HEK293 (cell line): Measurements from ENCODE around the gene MYO5B.

ENCODE experiments used
- CTCF ChIA-PET: fragments of 350-600 bp; formaldehyde crosslinking; extraction: SDS; loops from one replicate; lab custom pipeline; 2021; ENCODE audit warnings: antibody characterized with exemption; lab: Yijun Ruan, JAX
- POLR2A ChIA-PET: fragments of 300-600 bp; formaldehyde crosslinking; extraction: SDS; loops from one replicate; lab custom pipeline; 2020; ENCODE audit warnings: antibody characterized with exemption, inconsistent platforms; lab: Yijun Ruan, JAX
- H3K27ac ChIP-seq: fragments of 200-500 bp; sonication (Bioruptor generic); 2 replicates; pipeline ENCODE4 v1.5.1; 2014; ENCODE audit warnings: low read depth, low read length, control low read depth, inconsistent platforms; ENCODE audit errors: extremely low read depth
- H3K36me3 ChIP-seq, 2 experiments: fragments of 200-500 bp in 1 of 2; sonication (Bioruptor generic) in 1 of 2; 1 replicate in 1 of 2; 2 replicates in 1 of 2; pipeline ENCODE4 v1.5.1; 2014 to 2017; ENCODE audit warnings: inconsistent platforms in 2 of 2, low read length in 2 of 2; ENCODE audit not compliant: control insufficient read depth in 2 of 2, insufficient read depth in 1 of 2
- H3K4me1 ChIP-seq: fragments of 200-500 bp; sonication (Bioruptor generic); 2 replicates; pipeline ENCODE4 v1.5.1; 2014; ENCODE audit warnings: mild to moderate bottlenecking, low read length, inconsistent platforms; ENCODE audit not compliant: control insufficient read depth, insufficient read depth
- H3K4me3 ChIP-seq: 2 replicates; pipeline ENCODE4 v1.5.1; 2011; ENCODE audit warnings: low read depth, mild to moderate bottlenecking, control low read depth, low read length, moderate library complexity
- H3K9me3 ChIP-seq: fragments of 200-500 bp; sonication (Bioruptor generic); 2 replicates; pipeline ENCODE4 v1.5.1; 2014; ENCODE audit warnings: low read depth, low read length, inconsistent platforms; ENCODE audit not compliant: control insufficient read depth, insufficient read depth
- KLF16 ChIP-seq: fragments of 450-650 bp; formaldehyde crosslinking; IDR thresholded peaks from 2 replicates; pipeline ENCODE4 v1.5.1; 2017; ENCODE audit warnings: missing biosample characterization, missing genetic modification characterization
- ZNF157 ChIP-seq: fragments of 450-650 bp; formaldehyde crosslinking; IDR thresholded peaks from 2 replicates; pipeline ENCODE4 v1.5.1; 2016; ENCODE audit warnings: missing biosample characterization, missing genetic modification characterization
- ZNF2 ChIP-seq: fragments of 450-650 bp; formaldehyde crosslinking; IDR thresholded peaks from 2 replicates; pipeline ENCODE4 v1.5.1; 2016; ENCODE audit warnings: missing biosample characterization, missing genetic modification characterization
- ZNF423 ChIP-seq: fragments of 450-650 bp; formaldehyde crosslinking; IDR thresholded peaks from 2 replicates; pipeline ENCODE4 v1.5.1; 2016; ENCODE audit warnings: missing biosample characterization, missing genetic modification characterization
- ZNF530 ChIP-seq: fragments of 450-650 bp; formaldehyde crosslinking; IDR thresholded peaks from 2 replicates; pipeline ENCODE4 v1.5.1; 2016; ENCODE audit warnings: low read depth, missing biosample characterization, missing genetic modification characterization
- ZNF560 ChIP-seq: fragments of 450-650 bp; formaldehyde crosslinking; IDR thresholded peaks from 2 replicates; pipeline ENCODE4 v1.5.1; 2017; ENCODE audit warnings: missing biosample characterization, missing genetic modification characterization, borderline replicate concordance
- ZNF571 ChIP-seq: fragments of 450-650 bp; formaldehyde crosslinking; IDR thresholded peaks from 2 replicates; pipeline ENCODE4 v1.5.0; 2017; ENCODE audit warnings: missing biosample characterization, missing genetic modification characterization
- ZNF624 ChIP-seq: fragments of 450-650 bp; formaldehyde crosslinking; IDR thresholded peaks from 2 replicates; pipeline ENCODE4 v1.5.1; 2017; ENCODE audit warnings: missing biosample characterization, missing genetic modification characterization
- TF ChIP-seq, protein P1 (sequence below): fragments of 450-650 bp; formaldehyde crosslinking; IDR thresholded peaks from 2 replicates; pipeline ENCODE4 v1.5.1; 2017; ENCODE audit warnings: missing biosample characterization, mild to moderate bottlenecking, missing genetic modification characterization, moderate library complexity
- TF ChIP-seq, protein P2 (sequence below): fragments of 450-650 bp; formaldehyde crosslinking; IDR thresholded peaks from 2 replicates; pipeline ENCODE4 v1.5.1; 2016; ENCODE audit warnings: missing biosample characterization, missing genetic modification characterization
- TF ChIP-seq, protein P3 (sequence below): fragments of 450-650 bp; formaldehyde crosslinking; IDR thresholded peaks from 2 replicates; pipeline ENCODE4 v1.5.1; 2016; ENCODE audit warnings: missing biosample characterization, missing genetic modification characterization, low read depth
- TF ChIP-seq, protein P4 (sequence below): fragments of 450-650 bp; formaldehyde crosslinking; IDR thresholded peaks from 2 replicates; pipeline ENCODE4 v1.5.1; 2017; ENCODE audit warnings: missing biosample characterization, missing genetic modification characterization

The MYO5B gene

DNA sequence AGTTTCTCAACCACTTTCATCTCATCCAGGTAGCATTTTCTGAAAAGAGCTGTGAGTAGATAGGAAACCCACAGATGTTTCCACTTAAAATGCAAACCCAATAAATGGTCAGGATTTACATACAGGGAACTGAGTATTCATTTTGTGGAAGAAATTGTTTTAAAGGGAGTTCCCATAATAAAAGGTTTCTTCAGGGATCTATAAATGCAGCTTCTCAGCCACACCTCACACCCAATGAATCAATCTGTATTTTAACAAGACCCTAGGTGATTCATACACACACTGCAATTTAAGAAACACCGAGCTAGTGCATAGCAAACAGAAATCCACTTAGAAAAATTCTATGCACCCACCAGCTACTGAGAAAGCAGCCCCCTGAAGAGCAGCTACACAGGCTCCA is 241.6 kb downstream of the MYO5B start:
- Histone ChIP-seq H3K4me3 (no peak overlapping the region), H3K9me3 (no peaks in the 10 kb centered on the region), H3K4me1 (no peaks in the 10 kb centered on the region), H3K36me3 (no peaks in the 10 kb centered on the region), H3K27ac (no peak overlapping the region)
- ChIA-PET CTCF (no interaction called here), POLR2A (no interaction called here)
- TF ChIP-seq, protein P1, sequence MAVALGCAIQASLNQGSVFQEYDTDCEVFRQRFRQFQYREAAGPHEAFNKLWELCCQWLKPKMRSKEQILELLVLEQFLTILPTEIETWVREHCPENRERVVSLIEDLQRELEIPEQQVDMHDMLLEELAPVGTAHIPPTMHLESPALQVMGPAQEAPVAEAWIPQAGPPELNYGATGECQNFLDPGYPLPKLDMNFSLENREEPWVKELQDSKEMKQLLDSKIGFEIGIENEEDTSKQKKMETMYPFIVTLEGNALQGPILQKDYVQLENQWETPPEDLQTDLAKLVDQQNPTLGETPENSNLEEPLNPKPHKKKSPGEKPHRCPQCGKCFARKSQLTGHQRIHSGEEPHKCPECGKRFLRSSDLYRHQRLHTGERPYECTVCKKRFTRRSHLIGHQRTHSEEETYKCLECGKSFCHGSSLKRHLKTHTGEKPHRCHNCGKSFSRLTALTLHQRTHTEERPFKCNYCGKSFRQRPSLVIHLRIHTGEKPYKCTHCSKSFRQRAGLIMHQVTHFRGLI = no peak
- TF ChIP-seq ZNF530 (tag by site-specific recombination) (no peak), ZNF560 (tag by site-specific recombination) (no peak), ZNF2 (no peak)
- TF ChIP-seq, protein P2, sequence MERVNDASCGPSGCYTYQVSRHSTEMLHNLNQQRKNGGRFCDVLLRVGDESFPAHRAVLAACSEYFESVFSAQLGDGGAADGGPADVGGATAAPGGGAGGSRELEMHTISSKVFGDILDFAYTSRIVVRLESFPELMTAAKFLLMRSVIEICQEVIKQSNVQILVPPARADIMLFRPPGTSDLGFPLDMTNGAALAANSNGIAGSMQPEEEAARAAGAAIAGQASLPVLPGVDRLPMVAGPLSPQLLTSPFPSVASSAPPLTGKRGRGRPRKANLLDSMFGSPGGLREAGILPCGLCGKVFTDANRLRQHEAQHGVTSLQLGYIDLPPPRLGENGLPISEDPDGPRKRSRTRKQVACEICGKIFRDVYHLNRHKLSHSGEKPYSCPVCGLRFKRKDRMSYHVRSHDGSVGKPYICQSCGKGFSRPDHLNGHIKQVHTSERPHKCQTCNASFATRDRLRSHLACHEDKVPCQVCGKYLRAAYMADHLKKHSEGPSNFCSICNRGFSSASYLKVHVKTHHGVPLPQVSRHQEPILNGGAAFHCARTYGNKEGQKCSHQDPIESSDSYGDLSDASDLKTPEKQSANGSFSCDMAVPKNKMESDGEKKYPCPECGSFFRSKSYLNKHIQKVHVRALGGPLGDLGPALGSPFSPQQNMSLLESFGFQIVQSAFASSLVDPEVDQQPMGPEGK (tag by site-specific recombination) = no peak

DNA sequence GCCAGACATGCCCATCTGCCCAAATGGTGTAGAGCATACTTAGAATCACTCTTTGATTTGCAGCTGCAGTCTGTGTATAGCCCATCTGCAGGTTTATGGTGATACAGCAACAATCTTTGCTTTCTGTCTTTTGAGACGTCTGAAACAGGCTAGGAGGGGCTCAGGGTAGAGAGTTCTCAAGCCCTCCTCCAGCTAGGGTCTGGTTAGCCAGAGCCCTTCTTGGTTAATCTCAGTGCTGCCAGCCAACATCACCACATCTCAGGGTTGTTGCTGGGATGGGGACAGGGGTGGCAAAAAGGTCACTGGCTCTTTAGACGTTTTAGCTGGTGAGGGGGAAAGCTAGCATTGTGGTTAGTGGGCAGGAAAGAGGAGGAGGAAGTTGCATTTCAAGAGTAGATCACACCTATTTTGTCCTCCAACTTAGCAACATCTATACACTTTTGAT is 245.0 kb downstream of the MYO5B start:
- CTCF ChIA-PET = interaction anchor here (0.7 kb wide), 1 partner anchor 10 kb away, joined by 3 read pairs; no protein-coding TSS in a partner anchor

DNA sequence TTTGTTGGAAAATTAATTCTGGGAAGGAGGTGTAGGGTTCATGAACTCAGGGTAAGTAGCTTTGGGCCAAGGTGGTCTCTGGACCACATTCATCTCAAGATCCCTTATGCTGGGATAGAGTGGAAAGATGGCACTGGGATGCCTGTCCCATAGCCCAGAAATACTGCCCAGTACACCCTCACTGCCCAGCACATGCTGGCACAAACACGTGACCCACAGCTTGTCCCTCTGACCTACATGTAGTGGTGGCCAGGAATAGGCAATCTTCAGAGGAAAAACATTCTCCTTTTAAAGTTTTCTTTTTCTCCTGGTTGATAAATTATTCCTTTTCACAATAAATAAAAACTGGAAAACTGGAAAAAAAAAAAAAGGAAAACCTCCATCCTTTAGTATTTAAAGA is 246.0 kb downstream of the MYO5B start:
- Histone ChIP-seq H3K4me3 (no peak overlapping the region), H3K27ac (no peak overlapping the region), H3K4me1 (no peaks in the 10 kb centered on the region), H3K9me3 (no peaks in the 10 kb centered on the region), H3K36me3 (no peaks in the 10 kb centered on the region)
- CTCF ChIA-PET = interaction anchor here (0.6 kb wide), 1 partner anchor 587 kb away, joined by 3 read pairs; no protein-coding TSS in a partner anchor
- POLR2A ChIA-PET = no interaction called here
- TF ChIP-seq ZNF423 (tag by site-specific recombination) = no peak

More for the DNA sequence above, 245.0 kb downstream of the MYO5B start:
- Histone ChIP-seq H3K4me1 (no peaks in the 10 kb centered on the region), H3K4me3 (no peak overlapping the region), H3K9me3 (no peaks in the 10 kb centered on the region), H3K36me3 (no peaks in the 10 kb centered on the region), H3K27ac (no peak overlapping the region)
- TF ChIP-seq ZNF571 (no peak), KLF16 (tag by site-specific recombination) (no peak), ZNF157 (tag by site-specific recombination) (no peak), ZNF624 (tag by site-specific recombination) (no peak)
- TF ChIP-seq, protein P3, sequence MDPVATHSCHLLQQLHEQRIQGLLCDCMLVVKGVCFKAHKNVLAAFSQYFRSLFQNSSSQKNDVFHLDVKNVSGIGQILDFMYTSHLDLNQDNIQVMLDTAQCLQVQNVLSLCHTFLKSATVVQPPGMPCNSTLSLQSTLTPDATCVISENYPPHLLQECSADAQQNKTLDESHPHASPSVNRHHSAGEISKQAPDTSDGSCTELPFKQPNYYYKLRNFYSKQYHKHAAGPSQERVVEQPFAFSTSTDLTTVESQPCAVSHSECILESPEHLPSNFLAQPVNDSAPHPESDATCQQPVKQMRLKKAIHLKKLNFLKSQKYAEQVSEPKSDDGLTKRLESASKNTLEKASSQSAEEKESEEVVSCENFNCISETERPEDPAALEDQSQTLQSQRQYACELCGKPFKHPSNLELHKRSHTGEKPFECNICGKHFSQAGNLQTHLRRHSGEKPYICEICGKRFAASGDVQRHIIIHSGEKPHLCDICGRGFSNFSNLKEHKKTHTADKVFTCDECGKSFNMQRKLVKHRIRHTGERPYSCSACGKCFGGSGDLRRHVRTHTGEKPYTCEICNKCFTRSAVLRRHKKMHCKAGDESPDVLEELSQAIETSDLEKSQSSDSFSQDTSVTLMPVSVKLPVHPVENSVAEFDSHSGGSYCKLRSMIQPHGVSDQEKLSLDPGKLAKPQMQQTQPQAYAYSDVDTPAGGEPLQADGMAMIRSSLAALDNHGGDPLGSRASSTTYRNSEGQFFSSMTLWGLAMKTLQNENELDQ (tag by site-specific recombination) = no peak
- TF ChIP-seq, protein P4, sequence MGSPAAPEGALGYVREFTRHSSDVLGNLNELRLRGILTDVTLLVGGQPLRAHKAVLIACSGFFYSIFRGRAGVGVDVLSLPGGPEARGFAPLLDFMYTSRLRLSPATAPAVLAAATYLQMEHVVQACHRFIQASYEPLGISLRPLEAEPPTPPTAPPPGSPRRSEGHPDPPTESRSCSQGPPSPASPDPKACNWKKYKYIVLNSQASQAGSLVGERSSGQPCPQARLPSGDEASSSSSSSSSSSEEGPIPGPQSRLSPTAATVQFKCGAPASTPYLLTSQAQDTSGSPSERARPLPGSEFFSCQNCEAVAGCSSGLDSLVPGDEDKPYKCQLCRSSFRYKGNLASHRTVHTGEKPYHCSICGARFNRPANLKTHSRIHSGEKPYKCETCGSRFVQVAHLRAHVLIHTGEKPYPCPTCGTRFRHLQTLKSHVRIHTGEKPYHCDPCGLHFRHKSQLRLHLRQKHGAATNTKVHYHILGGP (tag by site-specific recombination) = no peak
- POLR2A ChIA-PET = no interaction called here
